GM21737 (cell line): ENCODE data around the gene VAV3.
"Not testable (repeated sequence)": the region's sequence is repeated elsewhere in the genome, so short reads cannot be mapped to it uniquely, and the experiment has no call there.

Experiments
- ATAC-seq: cut with Tn5 transposase; IDR thresholded peaks from one replicate; pipeline ENCODE4 v1.9.1; 2021; ENCODE audit warnings: mild to moderate bottlenecking, moderate library complexity; ENCODE audit not compliant: unreplicated experiment

VAV3 gene

DNA sequence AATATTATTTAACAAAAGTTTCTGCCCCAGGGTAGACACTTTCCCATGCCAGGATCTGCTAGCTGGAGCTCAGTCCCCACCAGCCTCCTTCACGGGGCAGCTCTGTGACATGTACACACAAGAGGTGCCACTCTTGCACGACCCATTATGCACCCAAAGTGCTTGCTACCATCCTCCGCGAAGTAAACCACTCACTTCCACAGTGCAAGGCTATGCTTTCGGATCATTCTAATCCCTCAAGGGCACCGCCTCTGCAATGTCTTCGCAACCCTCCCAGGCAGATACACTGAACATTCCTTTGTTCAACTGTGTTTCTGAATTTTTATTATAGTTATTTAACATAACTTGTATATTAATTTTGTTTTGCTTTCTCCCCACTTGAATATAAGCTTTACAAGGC is 303.8 kb downstream of the VAV3 start:
- ATAC-seq: no peak

GRCh38 chr1:107659961-107660360 is 305.0 kb downstream of the VAV3 start:
- ATAC-seq: no peak

DNA sequence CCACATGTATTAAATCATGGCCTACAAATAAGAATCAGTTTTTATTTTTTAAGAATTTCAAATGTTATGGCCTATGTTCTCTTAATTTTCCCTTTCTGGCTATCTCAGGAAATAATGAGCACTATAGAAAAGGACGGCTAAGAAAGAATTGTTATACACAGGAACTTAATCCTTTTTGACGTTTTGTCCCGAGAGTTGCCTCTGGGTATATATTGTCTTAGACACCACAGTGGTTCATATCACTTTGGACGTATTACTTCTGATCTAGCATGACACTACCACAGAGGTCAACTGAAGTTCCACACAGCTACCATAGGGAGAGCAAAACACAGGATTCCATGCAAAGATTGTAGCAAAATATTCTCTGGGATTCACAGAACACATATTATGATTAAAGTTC is 307.6 kb downstream of the VAV3 start:
- no peak for ATAC-seq

DNA sequence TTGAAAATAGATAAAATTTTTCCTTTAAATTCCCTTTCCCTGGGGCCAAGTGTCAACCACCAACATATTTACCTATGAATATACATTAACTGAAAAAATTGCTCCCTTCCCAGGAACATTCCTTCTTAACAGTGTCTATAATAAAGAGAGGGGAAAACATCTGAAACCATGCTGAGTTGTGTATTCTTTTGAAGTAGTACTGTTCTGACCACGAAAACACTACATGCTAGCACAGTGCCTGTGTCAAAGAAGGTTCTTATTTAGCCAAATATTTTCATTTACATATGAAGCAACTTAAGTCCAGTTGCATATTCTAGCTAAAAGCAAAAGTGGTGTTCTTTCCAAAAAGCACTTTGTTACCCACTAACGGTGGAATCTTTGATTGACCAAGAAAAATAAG is 311.2 kb downstream of the VAV3 start:
- no peak for ATAC-seq

GRCh38 chr1:107653005-107653404 is 312.0 kb downstream of the VAV3 start:
- no peak for ATAC-seq

DNA sequence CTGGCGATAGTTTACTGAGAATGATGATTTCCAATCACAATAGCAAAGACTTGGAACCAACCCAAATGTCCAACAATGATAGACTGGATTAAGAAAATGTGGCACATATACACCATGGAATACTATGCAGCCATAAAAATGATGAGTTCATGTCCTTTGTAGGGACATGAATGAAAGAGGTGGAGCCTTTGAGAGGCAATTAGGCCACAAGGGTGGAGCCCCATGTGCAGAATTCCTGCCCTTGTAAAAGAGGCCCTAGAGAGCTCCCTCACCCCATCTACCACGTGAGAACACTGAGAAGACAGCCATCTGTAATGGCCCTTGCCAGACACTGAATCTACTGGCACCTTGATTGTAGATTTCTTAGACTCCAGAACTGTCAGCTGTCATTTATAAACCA is 314.2 kb downstream of the VAV3 start:
- not testable (repeated sequence) for ATAC-seq

- ATAC-seq: no peak
Observed at GRCh38 chr1:107649023-107649422, 316.0 kb downstream of the VAV3 start.

DNA sequence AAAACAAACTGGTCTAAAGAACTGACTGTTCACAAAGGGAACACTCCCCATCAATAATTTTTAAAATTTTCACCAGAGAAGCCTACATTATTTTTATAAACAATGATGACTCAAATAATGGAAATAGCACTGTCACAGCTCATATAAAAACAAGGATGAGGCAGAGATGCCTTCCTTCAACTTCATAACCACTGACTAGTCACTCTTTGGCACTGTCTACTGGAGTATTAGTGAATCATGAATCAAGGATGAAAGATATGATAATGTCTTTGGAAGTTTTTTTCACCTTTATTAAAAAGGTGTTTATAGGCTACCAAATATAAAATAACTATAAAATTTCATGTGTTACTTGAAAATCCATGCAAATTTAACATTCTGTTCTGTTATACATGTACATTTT is 316.9 kb downstream of the VAV3 start:
- ATAC-seq: no peak

DNA sequence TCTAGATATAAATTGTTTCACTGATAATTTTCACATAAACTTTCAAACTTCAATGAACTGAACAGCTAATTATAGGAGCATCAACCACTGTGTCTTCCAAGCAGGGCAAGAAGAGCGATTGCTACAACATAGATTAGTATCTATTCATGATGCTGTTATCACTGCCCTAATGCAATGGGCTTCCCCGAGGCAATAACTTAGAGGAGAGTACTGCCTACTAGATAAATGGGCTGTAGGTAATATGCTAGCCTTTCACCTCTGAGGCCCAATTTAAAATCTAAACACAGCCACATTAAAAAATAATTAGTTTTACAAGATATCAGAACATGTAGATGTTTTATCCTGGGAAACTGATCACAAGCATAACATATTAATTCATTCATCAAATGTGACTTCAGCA is 318.0 kb downstream of the VAV3 start:
- ATAC-seq: no peak

- ATAC-seq: no peak
Observed at GRCh38 chr1:107643766-107644165, 321.2 kb downstream of the VAV3 start.

GRCh38 chr1:107640207-107640606 is 324.8 kb downstream of the VAV3 start:
- no peak for ATAC-seq

DNA sequence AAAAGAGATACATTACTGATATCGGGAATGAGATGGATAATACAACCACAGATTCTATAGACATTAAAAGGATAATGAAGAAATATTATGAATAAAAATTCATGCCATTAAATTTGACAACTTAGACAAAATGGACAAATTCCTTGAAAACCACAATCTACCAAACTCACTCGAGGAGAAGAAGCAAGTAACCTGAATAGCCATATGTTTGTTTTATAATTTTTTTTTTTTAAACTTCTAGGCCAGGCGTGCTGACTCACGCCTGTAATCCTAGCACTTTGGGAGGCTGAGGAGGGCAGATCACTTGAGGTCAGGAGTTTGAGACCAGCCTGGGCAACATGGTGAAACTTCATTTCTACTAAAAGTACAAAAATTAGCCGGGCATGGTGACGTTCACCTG is 327.9 kb downstream of the VAV3 start:
- no peak for ATAC-seq

DNA sequence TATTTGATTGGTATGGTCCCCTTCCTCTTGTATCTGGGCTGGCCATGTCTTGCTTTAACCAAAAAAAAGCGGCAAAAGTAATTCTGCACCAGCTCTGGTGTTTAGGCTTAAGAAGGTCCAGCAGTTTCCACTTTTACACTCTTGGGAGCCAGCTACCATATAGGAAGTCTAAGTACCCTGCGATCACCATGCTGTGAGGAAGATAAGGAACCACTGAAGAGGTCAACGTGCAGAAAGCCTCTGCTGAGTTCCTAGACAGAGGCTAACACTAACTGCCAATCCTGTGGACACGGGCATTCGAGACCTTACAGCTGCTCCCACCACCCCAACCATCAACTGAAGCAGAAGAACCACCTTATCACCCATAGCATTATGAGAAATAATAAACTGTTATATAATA is 331.4 kb downstream of the VAV3 start:
- no peak for ATAC-seq

DNA sequence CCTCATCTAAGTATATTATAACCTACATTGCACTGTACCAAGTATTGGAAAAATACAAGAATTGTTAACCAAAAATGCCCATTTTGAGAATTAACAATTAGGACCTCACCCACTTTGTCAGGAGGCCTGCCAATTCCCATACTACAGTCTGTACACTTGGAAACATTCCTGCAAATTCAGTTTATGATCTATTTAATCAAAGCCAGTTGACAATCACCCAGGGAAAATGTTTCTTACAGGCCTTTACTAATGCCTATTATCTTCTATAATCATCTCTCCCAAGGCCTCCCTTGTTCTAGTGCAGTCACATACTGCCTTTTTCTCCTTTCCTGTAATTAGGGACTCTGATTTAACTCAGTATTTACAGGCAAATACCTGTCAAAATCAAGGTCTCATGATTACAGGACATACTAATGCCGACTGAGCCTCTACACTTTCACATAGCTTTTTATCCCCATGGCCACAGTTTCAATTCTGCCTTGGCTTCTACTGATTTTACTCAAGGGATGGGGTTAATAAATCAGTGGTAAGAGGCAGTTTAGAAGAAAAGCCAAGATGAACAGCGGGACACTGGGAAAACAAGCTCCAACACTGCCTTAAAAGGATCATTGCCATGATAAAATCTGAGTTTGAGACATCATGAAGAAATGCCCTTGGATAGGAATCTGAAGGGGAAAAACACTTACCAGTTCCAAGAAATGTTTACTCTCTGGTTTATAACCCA is 338.7 kb downstream of the VAV3 start:
- ATAC-seq: no peak

DNA sequence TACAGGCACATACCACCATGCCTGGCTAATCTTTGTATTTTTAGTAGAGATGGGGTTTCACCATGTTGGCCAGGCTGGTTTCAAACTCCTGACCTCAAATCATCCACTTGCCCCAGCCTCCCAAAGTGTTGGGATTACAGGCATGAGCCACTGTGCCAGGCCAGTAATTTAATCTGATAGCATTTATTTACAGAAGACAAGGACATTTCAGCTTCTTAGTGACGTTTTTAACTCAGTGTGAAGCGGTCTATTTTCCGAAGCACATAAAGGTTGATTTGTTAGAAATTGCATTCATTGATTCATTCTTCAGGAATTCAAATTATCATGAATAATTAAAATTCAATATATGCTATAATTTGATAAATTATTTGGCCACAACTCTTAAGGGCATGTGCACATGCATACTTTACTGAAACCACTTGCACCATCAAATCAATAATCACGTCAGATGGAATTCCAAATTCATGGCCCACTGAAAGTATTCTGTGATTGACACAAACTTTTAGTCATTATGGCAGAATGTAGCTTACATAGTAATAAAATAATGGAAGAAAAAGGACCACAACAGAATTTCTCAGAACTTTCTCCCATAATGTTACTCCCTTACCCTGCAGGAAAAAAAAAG is 339.5 kb downstream of the VAV3 start:
- ATAC-seq: no peak

DNA sequence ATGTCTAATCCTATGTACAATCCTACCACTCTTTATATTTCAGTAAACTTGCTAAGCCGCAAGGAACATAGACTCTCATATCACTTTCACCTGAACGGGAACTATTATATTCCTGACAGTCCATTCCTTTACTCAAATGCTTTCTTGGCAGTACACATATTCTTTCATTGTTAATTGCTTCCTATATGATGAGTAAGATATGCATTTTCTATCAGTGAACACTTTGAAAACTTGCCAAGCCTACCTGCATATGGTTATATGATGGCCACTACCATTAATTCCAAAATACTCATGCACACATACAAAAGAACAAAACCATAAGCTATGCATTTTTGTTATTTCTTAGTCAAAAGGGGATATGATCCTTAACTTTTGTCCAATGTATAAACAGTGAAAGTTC is 341.5 kb downstream of the VAV3 start:
- ATAC-seq: no peak

- ATAC-seq: no peak
Observed at GRCh38 chr1:107622966-107623365, 342.0 kb downstream of the VAV3 start.

DNA sequence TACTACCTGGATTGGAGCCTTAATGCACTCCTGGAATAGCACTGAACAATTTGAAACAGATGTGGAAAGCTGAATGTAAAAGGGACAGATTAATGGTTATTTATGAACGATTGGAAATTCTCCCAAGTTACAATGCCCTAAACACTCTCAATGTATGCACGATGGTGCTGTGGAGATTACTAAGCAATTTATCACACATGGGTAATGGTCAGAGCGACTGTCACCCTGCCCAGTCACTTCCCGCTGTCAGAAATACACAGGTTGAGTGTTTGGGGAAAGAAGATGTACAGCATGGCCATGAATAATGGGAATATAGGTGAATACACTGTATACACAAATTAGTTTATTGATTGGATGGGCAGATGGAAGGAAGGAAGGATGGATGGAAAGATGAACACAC is 342.4 kb downstream of the VAV3 start:
- ATAC-seq: no peak

GRCh38 chr1:107620753-107621152 is 344.2 kb downstream of the VAV3 start:
- no peak for ATAC-seq

GRCh38 chr1:107618539-107618938 is 346.4 kb downstream of the VAV3 start:
- no peak for ATAC-seq

- ATAC-seq: no peak
Observed at GRCh38 chr1:107617921-107618320, 347.1 kb downstream of the VAV3 start.

- no peak for ATAC-seq
Observed at GRCh38 chr1:107617456-107617855, 347.5 kb downstream of the VAV3 start.

- no peak for ATAC-seq
Observed at GRCh38 chr1:107609808-107610207, 355.2 kb downstream of the VAV3 start.
